HG03439 (cell line): Measurements from ENCODE around the gene FGF3.

ENCODE experiments used
- ATAC-seq: cut with Tn5 transposase; IDR thresholded peaks from one replicate; pipeline ENCODE4 v1.9.1; 2021; ENCODE audit warnings: mild to moderate bottlenecking, moderate library complexity; ENCODE audit not compliant: unreplicated experiment

The FGF3 gene

DNA sequence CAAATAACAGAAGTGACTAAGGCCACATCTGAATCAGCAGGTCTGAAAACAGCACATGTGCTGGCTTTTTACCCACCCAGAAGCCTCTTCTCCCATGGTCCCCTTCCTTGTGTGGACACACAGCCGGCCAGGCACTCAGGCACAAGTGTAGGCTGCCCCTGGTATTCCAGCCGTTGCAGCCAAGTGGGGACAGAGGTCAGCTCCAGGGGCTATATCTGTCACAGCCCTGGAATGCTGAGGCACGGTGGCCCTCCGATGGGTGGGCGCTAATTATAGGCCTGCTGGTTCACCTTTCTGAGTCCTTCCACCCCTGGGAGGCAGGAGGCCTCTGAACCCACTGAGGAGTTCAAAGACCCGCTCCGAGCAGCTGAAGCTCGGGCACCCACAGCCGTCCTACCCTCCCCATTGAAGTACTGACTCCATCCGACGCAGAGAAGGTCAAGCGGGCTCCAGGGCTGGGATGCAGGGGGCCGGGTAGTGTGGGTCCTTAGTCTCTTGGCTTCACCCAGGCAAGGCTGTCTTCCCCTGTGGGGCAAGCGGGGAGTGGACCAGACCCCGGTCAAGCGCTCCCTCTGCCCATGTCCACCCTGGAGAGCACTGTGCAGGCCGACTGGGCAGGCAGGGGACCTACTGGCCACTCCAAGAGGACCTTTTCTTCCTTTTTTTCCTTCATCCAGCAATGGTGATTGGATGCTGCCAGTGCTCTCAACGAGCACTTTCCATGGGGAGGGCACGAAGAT lies 14.3 kb downstream of the FGF3 start:
- no peak for ATAC-seq

DNA sequence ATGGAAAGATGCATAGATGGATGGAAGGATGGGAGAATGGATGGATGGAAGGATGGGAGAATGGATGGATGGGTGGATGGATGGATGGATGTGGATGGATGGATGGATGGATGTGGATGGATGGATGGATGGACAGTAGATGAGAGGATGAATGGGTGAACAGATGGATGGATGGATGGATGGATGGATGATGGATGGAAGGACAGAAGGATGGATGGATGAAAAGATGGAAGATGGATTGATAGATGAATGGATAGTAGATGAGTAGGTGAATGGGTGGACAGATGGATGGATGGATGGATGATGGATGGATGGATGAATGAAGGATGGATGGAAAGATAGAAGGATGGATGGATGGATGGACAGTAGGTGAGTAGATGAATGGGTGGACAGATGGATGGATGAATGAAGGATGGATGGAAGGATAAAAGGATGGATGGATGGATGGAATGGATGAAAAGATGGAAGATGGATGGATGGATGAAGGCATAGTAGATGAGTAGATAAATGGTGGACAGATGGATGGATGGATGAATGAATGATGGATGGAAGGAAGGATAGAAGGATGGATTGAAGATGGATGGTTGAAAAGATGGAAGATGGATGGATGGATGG lies 15.5 kb downstream of the FGF3 start:
- ATAC-seq, result no peak

DNA sequence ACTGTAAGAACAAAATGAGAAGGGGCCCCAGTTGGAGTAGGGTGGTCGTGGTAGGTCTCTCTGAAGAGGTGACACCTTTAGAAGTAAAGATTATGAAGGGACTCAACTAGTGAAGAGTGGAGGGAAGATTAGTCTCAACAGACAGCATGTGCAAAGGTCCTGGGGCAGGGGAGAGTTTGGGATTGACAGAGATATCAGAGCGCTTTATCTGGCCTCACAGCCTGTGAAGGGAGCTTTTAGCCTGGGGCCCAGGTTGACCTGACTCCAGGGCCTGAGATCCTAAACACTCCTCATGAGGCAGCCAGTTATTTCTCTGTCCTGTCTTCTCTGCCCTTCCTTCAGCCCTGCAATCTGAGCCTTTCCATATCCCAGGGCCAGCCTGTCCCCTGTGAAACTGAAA lies 16.2 kb downstream of the FGF3 start:
- ATAC-seq, result no peak

DNA sequence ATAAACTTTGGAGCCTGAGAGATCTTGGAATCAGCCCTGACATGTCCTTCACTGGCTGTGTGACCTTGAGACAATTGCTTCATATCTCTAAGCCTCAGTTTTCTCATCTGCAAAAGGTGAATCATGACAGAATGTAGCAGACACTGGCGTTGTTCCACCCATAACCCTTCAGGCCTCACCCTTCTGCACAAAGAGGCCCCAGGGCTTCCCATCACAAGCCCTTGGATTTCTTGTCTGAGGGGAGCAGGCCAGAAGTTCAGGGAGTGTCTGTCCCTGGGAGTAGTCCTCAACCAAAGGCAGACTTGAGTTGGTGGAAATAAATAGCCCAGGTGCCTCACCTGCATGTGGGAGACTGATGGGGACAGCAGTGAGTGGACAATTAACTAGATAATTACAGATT lies 16.6 kb downstream of the FGF3 start:
- ATAC-seq, result no peak

DNA sequence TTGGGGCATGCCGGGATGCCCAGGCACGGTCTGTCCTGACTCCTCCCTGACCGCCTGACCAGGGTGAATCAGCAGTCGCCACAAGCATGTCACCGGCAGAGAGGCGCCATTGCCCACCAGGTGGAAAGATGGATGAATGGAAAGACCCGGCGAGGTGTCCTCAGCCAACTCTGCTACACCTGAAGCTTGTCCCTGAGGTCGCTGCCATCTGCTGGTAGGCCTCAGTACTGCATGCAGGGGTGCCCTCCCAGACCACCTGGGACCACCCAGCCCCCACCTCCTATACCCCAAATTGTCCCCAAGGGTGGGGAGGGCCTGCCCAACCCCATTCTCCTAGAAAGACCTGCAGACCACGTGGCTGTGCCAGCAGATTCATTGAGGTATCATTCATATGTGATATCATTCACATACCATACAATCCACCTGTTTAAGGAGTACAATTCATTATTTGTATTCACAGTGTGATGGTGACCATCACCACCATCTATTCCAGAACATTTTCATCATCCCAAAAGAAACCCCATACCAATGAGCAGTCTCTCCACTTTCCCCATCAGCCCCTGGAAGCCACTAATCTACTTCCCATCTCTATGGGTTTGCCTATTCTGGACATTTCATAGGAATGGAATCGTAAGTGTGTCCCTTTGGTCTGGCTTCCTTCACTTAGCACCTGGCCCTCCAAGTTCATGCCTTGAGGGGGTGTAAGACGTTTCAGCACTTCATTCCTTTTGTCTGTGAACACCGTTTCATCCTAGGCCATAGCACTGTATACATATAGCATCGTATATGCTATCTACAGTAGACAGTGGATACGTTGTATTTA lies 17.5 kb downstream of the FGF3 start:
- ATAC-seq, result no peak

DNA sequence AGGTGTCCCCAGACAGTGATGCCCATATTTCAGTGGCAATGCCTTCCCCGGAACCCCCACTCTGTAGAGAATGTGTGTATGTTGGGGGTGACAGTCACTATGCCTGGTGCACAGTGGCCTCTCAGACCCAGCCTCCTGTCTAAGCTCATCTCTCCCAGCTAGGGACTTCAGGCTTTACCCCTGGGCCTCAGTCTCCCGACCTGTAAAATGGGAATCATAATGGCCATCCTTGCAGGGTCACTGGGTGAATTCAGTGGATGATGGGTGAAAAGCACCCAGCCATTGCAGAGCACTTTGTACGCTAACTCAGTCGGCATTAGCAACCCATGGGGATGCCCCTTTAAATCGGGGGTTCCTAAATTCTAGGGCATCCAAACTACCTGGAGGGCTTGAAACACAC lies 18.9 kb downstream of the FGF3 start:
- ATAC-seq, result no peak

DNA sequence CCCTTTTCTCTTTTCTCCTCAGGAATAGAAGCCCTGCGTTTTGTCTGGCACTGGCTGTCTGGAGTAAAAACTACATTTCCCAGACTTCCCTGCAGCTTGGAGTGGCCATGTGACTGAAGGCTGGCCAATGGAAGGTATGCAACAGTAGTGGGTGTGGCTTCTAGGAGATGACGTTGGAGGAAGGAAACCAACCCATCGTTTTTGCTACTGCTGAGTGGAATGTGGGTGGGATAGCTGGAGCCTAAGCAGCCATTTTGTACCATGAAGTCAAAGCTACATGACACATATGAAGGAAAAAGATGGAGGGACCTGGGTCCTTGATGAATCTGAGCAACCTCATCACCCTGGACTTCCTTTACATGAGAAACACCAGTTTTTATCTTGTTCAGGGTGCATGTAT lies 19.6 kb downstream of the FGF3 start:
- ATAC-seq, result no peak

DNA sequence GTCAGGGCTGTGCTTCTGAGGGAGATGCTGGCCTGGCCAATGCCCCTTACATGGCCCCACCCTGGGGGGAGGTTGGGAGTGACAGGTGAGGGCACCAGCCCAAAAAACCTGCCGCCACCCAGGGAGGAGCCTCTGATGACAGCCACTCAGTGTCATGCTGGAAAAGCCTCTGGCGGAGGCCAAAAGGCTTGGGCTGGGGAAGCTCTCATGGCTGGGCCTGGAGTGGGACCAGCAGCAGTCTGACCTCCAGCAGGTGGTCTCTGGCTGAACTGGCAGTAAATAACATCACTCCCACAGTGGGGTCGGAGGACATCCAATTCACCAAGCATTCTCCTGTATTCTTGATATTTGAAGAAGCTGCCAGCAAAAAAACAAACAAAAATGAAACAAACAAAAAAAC lies 20.1 kb downstream of the FGF3 start:
- ATAC-seq, result no peak

DNA sequence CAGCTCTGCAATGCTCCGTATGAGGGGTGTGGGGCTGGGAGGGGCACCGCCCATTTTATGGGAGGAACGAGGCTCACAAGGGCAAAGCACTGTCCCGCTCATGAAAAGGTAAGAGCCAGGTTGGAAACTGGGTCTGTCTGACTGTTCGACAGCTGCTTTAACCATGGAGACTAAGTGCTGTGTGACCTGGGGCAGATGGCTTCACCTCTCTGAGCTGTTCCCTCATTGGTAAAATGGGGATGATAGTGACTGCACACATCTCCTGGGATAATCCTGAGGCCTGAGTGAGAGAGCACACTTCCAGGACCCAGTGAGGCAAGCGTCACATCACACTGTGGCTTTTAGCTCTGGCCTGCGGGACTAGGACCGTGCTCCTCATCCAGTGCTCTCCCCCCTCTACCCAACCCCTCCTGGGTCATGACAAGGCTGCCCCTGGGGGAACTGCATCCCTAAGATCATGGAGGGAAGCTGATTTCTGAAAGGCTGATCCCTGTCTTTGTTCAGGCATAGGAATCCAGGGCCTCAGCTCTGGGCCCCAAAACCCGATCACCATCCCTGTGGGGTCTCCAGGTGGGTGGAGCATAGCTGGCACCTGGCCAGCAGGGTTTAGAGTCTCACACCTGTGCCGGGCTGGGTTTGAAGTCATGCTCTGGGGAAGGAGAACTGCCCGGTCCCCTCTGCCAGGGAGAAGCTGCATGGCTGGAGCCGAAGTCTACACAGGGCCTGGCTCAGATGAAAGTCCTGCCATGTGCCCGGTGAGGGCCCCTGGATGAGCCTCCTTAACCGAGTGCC lies 21.3 kb downstream of the FGF3 start:
- no peak for ATAC-seq

DNA sequence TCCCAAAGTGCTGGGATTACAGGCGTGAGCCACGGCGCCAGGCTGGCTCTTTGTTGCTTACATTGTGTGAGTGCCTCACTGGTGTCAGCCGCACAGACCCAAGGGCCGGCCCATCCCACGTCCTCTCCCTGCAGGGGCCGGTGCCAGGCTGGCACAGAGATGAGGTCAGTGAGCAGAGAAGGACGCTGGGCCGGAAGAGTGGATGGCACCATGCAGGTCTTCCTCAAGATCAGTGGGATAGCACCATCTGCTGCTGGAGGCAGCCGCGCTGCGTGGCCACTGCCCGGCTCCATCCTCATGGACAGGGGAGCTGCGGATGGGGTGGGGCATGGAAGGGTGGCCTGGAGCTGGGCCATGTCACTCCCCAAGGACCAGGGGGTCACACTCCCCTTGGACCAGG lies 22.1 kb downstream of the FGF3 start:
- ATAC-seq, result no peak

DNA sequence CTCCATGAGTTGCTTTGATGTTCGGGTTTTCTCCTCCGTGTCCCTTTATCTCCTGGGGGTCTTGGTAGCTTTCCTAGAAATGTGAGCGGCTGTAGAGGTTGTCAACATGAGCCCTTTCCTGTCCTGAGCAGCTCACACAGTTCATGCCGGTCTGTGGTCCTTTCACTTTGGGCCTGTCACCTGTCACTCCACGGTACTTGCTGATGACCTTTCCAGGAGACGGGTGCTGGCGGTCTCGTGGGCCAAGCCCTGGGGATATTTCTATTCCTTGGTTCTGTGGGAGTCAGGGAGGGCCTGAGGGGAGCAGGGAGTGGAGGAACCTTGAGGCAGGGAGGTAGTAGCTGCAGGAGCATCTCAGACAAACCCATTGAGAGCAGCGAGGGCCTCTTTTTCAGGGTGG lies 23.2 kb downstream of the FGF3 start:
- no peak for ATAC-seq

DNA sequence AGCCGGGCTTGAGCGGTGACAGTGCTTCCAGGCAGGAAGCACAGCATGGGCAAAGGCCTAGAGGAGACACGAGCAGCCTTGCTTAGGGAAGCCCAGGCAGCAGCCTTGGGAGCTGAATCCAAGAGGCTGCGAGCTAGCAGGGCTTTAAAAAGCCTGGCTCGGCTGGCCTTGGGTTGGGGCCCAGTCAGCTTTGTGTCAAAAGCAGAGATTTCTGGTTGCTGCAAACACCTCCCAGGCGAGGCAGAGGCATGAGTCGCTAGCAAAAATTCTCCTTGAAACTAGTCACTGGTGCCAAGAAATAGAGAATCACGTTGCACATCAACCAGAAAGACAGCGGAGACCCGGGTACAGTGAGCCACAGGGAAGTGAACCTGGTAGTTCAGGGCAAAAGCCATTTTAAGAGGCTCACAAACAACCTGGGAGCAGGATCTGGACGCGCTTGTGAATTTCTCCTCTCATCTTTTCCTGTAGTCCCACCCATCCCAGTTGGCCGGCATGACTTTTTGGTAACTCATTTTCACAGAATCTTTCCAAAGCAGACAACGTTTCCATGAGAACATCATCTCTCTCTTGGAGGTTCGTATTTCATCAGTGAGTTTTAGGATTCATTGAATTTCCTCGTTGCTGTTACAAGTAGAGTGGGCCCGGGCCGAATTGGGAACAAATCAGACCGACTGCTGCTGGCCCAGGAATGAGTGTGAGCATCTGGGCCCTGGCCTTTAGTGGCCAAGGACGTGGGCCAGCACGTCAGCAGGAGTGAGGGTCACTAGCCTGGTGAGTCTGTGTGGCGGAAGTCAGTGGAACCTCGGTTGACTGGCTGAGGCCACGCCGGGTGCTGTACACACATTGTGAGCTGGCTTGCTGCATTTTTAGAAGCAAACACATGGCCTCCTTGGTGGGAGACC lies 27.7 kb downstream of the FGF3 start:
- ATAC-seq, result no peak

DNA sequence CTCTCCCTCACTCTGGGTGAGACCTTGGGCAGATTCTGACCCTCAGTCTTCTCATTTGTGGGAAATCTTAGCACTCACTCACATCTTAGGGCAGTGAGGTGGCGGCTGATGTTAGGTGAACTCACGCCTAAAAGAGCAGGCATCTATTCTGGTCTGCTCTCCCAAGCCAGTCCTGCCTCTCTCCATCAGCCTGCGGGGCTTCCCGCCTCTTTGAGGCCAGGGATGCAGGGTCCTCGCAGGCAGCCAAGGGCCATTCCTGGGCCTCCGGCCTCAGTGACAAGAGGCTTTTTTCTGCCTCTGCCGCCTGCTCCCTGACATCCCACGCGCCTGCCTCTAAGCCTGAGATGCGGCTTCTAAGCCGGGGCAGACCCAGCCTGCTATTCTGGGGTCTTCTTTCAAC lies 30.3 kb downstream of the FGF3 start:
- ATAC-seq, result no peak

DNA sequence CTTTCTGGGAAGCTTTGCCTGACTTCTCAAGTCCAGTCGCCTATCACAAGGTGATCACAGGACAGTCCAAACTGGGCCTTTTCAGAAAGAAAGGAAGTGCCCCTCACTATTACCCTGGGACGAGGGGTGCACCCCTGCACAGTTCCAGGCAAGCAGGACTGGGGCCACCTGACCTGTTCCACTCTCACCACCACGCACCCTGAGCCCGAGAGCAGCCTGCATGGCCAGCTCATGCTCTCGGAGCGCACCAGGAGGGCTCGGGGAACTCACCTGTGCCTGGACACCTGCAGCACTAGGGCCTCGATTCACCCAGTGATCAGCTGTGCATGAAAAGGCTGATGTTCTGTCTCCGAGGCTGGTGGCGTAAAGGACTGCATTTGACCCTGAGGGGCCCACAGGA lies 31.3 kb downstream of the FGF3 start:
- ATAC-seq, result no peak

DNA sequence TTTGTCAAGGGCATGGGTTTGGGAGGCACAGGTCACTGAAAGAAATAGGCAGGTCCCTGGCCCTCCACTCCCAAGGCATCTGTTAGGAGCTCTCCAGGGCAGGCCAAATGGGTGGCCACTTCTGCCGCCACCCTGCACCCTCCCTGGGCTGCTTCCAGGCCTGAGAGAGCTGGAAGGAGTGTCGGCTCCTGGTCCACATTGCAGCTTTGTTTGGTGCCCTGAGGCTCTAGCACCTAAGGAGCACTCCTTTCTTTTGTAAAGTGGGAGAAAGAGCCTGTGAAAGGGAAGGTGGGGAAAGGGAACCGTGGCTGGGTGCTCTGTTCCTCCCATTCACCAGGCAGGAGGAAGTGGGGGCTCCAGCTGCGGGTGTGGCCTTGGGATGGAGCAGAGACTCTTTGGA lies 31.8 kb downstream of the FGF3 start:
- no peak for ATAC-seq

DNA sequence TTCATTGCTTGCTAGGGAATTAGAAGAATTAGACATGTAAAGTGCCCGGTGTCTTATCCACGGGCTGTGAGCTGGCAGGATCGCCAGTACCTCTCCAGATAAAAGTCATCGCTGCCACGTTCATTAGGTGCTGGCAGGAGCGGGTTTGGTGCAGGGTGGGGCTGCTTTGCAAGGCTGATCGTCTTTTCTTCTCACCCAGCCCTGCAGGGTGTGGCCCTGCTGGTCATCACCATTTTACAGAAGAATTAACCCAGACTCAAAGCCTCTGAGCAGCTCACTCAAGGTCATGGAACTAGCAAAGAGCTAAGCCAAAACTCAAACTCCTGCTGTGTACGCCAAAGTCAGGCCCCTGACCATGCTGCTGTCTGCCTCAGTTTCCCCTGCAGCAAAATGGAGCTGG lies 38.0 kb downstream of the FGF3 start:
- ATAC-seq, result no peak

DNA sequence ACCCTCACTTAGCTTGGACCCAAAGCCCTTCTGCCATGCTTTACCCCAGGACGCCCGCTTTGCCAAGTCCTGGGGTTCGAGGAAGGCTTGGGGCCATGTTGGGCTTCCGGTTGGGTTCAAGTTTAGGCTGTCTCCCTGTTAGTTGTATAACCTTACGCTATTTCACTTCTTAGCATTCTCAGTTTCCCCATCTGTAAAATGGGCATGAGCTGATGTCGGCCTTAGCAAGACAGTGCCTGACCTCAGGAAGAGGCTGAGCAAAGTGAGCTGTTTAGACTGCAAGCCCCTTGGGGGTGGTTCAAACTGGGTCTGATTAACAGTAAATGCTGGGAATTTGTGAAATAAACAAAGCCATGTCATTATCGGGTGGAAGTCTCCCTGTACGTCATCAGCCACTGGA lies 40.8 kb downstream of the FGF3 start:
- no peak for ATAC-seq

DNA sequence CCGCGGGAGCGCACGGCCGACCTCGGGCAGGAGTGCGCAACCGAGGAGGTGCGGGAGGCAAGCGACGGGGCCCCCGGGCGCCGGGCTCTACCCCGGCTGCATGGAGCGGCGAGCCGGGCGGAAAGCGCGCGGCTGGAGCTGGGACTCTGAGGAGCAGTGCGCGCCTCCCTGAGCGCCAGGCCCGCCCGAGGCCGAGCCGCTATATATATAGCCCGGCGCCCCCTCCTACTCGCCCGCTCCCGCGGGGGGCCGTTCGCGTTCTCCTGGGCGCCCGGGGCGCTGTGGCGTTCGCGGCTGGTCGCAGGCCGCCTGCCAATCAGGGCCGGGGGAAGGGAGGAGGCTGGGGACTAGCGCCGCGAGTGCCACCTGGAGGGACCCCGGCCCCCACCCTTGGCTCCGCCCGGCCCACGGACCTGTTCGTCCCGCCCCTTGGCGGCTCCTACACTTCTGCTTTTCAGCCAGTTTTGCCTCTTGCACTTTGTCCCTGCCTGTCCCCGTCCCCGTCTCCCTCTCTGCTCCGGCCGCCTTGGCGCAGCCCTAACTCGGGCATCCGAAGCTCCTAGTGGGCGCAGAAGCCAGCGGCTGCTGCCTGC lies 44.0 kb downstream of the FGF3 start, which contains the start of gene FGF4:
TSS of gene FGF4 (minus strand) at position 179 of the 593 bp plus-strand sequence. CDS start 257 bp downstream, outside the sequence.
- no peak for ATAC-seq

DNA sequence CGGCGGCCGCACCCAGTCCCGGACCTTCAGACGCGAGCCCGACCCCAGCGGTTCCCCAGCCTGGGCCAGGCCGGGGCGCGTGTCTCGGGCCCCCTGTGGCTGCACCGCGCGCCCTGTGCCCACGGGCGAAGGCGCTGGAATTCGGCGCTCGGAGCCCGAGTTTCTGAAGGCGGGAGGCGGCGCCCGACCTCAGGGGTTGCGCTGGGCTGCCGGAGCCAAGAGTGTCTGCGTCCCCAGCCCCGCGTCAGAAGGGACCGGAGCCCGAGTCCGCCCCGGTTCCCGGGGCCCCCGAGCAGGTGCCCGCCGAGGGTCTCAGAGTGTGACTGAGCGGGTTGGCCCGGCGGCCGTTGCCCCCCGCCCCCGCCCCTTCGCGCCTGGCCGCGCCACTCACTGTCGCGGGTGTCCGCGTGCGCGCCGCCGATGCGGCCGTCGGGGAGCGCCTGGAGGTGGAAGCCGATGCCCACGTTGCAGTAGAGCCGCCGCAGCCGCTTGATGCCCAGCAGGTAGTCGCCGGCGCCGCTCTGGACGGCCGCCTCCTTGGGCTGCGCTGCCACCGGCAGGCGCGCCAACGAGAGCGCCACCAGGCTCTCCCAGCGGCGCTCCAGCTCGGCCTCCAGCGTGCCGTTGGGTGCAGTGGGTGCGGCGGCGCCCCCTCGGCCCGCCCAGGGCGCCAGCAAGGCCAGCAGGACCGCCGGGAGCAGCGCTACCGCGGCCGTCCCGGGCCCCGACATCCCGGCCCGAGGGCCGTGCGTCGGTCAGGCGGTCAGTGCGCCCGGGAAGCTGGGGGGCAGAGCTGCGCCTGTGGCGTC lies 44.7 kb downstream of the FGF3 start:
- no peak for ATAC-seq
